ENCODE data around the gene KRTAP3-3. TPM values are rescaled to one million over a fixed set of nuclear protein-coding genes. Genes with fewer than 3 reads are reported as not detected.

Gene KRTAP3-3
- total and polyA plus RNA-seq, 10 donors = not detected

DNA sequence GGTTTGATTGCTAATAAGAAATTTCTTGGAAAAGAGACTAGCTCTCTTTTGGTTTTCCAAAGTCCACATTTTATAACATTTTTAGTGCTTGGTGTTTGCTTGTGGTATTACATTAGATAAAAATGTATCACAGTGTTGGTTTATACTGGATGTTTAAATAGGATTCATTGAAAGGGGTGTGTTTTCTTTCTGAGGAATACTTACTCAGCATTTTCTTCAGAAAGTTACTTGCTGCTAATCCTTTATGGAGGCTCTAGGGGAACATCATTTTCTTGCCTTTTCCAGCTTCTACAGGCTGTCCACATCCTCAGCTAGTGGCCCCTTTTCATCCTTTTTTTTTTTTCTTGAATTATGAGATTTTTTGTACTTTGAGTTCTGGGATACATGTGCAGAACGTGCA is 26.4 kb downstream of the KRTAP3-3 start:
- Histone ChIP-seq H3K4me1 (no peaks in the 10 kb centered on the region), H3K27me3 (replicated peaks in 1 of 7) (peaks cover 0 to 4% (median 0%) of the 10 kb centered on the region in 7 donors), H3K36me3 (no peaks in the 10 kb centered on the region), H3K4me3 (no peak overlapping the region), H3K27ac (no peak overlapping the region), H3K9me3 (no peaks in the 10 kb centered on the region)
- no peak for TF ChIP-seq POLR2AphosphoS5 (IDR thresholded peaks at IDR 0.05)
- TF ChIP-seq, protein P1, sequence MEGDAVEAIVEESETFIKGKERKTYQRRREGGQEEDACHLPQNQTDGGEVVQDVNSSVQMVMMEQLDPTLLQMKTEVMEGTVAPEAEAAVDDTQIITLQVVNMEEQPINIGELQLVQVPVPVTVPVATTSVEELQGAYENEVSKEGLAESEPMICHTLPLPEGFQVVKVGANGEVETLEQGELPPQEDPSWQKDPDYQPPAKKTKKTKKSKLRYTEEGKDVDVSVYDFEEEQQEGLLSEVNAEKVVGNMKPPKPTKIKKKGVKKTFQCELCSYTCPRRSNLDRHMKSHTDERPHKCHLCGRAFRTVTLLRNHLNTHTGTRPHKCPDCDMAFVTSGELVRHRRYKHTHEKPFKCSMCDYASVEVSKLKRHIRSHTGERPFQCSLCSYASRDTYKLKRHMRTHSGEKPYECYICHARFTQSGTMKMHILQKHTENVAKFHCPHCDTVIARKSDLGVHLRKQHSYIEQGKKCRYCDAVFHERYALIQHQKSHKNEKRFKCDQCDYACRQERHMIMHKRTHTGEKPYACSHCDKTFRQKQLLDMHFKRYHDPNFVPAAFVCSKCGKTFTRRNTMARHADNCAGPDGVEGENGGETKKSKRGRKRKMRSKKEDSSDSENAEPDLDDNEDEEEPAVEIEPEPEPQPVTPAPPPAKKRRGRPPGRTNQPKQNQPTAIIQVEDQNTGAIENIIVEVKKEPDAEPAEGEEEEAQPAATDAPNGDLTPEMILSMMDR (IDR thresholded peaks at IDR 0.05 in 8 of 11, conservative IDR thresholded peaks at IDR 0.05 in 3 of 11) = no peak
- no peak for TF ChIP-seq POLR2A (IDR thresholded peaks at IDR 0.05)
- no peak for DNase-seq
- WGBS, 5 donors = 72 to 87% (median 85%) methylated on average over 1 of the region's 1 CpG
- intact Hi-C loops (cut with DNase I; ENCODE audit: low total_unique reads) = no loop called here

DNA sequence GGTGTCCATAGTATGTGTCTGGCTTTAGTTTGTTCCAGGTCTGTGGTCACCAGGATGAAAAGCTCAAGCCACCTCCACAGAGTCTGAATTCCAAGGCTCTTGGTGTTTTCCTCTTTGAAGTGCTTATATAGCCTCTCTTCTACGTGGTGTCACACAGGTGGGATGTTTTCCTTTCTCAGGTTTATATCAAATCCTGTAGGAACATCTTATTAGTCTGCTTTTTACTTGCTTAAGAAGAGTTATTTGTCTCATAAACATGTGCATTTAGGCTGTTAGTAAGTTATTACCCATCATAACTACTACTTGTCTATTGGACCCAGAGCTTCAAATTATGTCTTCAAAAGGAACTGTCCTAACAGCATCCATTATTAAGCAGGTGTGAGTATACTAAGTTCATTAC is 27.1 kb downstream of the KRTAP3-3 start, which contains the start of gene KRT39:
Gene KRT39, minus strand, starts transcription at position 101 of the 400 bp plus-strand sequence. Its CDS starts 92 bp downstream, at position 9.
- no peak for TF ChIP-seq POLR2A (IDR thresholded peaks at IDR 0.05)
- 48 to 69% (median 66%) methylated on average over 1 of the region's 1 CpG for WGBS, 5 donors
- Histone ChIP-seq H3K9me3 (no peaks in the 10 kb centered on the region), H3K4me1 (no peaks in the 10 kb centered on the region), H3K36me3 (no peaks in the 10 kb centered on the region), H3K4me3 (no peak within 1 kb of the TSS), H3K27ac (no peak within 1 kb of the TSS), H3K27me3 (replicated peaks in 1 of 7) (peaks cover 0 to 4% (median 0%) of the 10 kb centered on the region in 7 donors)
- intact Hi-C loops (cut with DNase I; ENCODE audit: low total_unique reads) = no loop called here
- no peak for DNase-seq

DNA sequence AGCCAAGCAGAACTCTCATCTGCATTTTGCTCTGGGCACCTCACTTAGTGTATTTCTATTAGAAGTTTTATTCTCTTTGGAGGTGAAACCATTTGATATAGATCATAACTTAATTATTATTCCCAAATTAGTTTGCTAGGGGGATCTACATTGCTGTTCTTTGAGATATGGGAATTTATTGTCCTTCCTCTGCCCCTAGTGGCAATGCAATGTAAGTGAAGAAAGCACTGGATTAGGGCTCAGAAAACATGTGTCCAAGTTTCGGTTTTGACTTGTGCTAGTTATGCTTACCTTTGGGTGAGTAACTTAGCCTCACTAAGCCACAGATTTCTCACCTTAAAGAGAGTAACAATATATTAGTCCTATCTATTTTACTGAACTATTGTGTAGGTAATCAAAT is 30.1 kb downstream of the KRTAP3-3 start:
- intact Hi-C loops (cut with DNase I; ENCODE audit: low total_unique reads) = no loop called here

DNA sequence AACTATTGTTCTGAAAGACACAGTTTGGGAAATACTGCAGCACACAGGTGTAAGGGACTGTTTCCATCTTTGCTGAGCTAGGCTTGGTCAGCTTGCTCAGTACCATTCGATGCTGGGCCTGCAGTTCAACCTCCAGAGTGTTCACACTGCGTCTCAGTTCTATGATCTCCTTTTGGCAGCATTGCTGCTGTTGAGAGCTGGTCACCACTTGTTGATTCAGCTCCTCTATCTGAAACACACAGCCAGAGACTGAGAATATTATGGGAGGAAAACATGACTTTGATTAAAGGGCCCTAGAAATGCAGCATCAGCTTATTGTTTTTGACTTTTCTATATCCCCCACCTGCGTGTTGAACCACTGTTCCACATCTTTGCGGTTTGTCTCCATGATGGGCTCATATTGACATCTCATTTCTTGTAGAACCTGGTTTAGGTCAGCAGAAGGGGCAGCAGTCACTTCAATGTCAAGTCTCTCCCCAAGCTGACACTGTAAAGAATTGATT is 31.9 kb downstream of the KRTAP3-3 start:
- TF ChIP-seq POLR2AphosphoS5 (IDR thresholded peaks at IDR 0.05) = no peak
- TF ChIP-seq, protein P1 (IDR thresholded peaks at IDR 0.05 in 8 of 11, conservative IDR thresholded peaks at IDR 0.05 in 3 of 11) = no peak
- TF ChIP-seq POLR2A (IDR thresholded peaks at IDR 0.05) = no peak
- WGBS, 5 donors = 81 to 89% (median 83%) methylated on average over 4 of the region's 4 CpGs
- no peak for DNase-seq
- intact Hi-C loops (cut with DNase I; ENCODE audit: low total_unique reads) = no loop called here
- no peak overlapping the region for H3K4me3 ChIP-seq
- no peaks in the 10 kb centered on the region for H3K36me3 ChIP-seq
- peaks cover 0 to 6% (median 0%) of the 10 kb centered on the region in 7 donors for H3K27me3 ChIP-seq (replicated peaks in 1 of 7)
- H3K4me1 ChIP-seq = no peaks in the 10 kb centered on the region
- H3K27ac ChIP-seq = no peak overlapping the region
- H3K9me3 ChIP-seq = no peaks in the 10 kb centered on the region

More for the DNA sequence above, 30.1 kb downstream of the KRTAP3-3 start:
- Histone ChIP-seq H3K27ac (no peak overlapping the region), H3K27me3 (replicated peaks in 1 of 7) (peaks cover 0 to 6% (median 0%) of the 10 kb centered on the region in 7 donors), H3K4me1 (no peaks in the 10 kb centered on the region), H3K36me3 (no peaks in the 10 kb centered on the region), H3K4me3 (no peak overlapping the region), H3K9me3 (no peaks in the 10 kb centered on the region)
- 47 to 59% (median 51%) methylated on average over 1 of the region's 1 CpG for WGBS, 5 donors
- DNase-seq = no peak
- no peak for TF ChIP-seq POLR2A (IDR thresholded peaks at IDR 0.05)
- TF ChIP-seq, protein P1 (IDR thresholded peaks at IDR 0.05 in 8 of 11, conservative IDR thresholded peaks at IDR 0.05 in 3 of 11) = peak in 10 of 11 experiments; percentile 20 to 81 (median 62)
- TF ChIP-seq POLR2AphosphoS5 (IDR thresholded peaks at IDR 0.05) = no peak

All from spleen (tissue), 11 donors.